ENCODE measurements around the gene SLC28A1. TPM values are rescaled to one million over a fixed set of nuclear protein-coding genes. Genes with fewer than 3 reads are reported as not detected.

The SLC28A1 gene
- total RNA-seq, 1 experiment from 2014 or later: not detected

DNA sequence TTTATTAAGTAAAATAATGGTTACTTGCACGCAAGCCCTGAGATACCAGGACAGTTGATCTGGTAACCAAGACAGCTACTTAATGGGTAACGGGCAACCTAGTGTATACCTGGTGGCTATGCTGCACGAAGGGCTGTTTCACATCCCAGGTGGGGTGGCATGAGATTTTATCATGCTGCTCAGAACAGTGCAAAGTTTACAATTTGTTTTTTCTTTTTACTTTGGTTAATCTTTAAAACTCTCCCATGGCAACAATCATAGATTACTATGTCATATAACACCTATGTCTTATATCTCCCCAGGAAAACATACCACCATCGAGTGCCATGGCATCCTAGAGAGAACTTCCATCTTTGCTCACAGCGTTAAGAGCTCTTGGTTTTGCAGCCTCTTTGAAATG is 32.2 kb upstream of the SLC28A1 start:
- ChIA-PET POLR2A (no interaction called here), RAD21 (ENCODE audit: low non-redundant PET in 1 of 2, low total read pairs in 2 of 2, uncharacterized antibody in 2 of 2, unreplicated experiment in 2 of 2) (no interaction called here), CTCF (interaction anchor here (2.2 kb wide), 1 partner anchor 26 kb away, joined by 7 read pairs; no protein-coding TSS in a partner anchor)
- Histone ChIP-seq H3K36me3 (ENCODE audit: control insufficient read depth in 1 of 2, insufficient read depth in 2 of 2, low read length in 2 of 2) (no peaks in the 10 kb centered on the region), H3K9me2 (ENCODE audit: insufficient read depth) (no peaks in the 10 kb centered on the region), H3K79me2 (ENCODE audit: insufficient read depth, low read length) (no peaks in the 10 kb centered on the region), H3K4me3 (replicated peaks in 1 of 2; ENCODE audit: low read depth in 1 of 2, low read length in 2 of 2) (no peak overlapping the region), H3K27ac (ENCODE audit: low read depth, low read length) (no peak overlapping the region), H2AFZ (ENCODE audit: low read depth, low read length, poor library complexity, severe bottlenecking) (no peak overlapping the region), H3K4me1 (ENCODE audit: control insufficient read depth in 1 of 2, insufficient read depth in 2 of 2, low read length in 2 of 2) (peaks cover 4 to 7% of the 10 kb centered on the region in 2 experiments; a peak in 2 of 4 replicates), H3K4me2 (ENCODE audit: low read length) (no peak overlapping the region), H3K9me3 (ENCODE audit: control insufficient read depth in 1 of 2, insufficient read depth in 1 of 2, low read depth in 1 of 2, low read length in 2 of 2) (peaks cover 0 to 7% of the 10 kb centered on the region in 2 experiments; a peak in 2 of 4 replicates), H4K20me1 (ENCODE audit: insufficient read depth) (no peaks in the 10 kb centered on the region), H3K9ac (ENCODE audit: low read length) (no peak overlapping the region), H3K27me3 (ENCODE audit: insufficient read depth, low read length) (no peaks in the 10 kb centered on the region)
- intact Hi-C loops (cut with micrococcal nuclease): no loop called here
- no TSS peak for BruUV-seq (replicated peaks)
- TF ChIP-seq CBX3 (IDR thresholded peaks at IDR 0.05; ENCODE audit: low read depth) (no peak), ELF1 (IDR thresholded peaks at IDR 0.05; ENCODE audit: borderline replicate concordance, low read depth) (no peak), FOSL1 (IDR thresholded peaks at IDR 0.05; ENCODE audit: low read depth) (no peak), POLR2A (IDR thresholded peaks at IDR 0.05; ENCODE audit: borderline replicate concordance, extremely low read depth, insufficient read depth, insufficient read length) (no peak), ZNF274 (IDR thresholded peaks at IDR 0.05; ENCODE audit: low read depth, low read length) (no peak), RAD21 (IDR thresholded peaks at IDR 0.05; ENCODE audit: low read depth) (no peak), EZH2phosphoT487 (IDR thresholded peaks at IDR 0.05; ENCODE audit: borderline replicate concordance) (no peak), SIN3A (IDR thresholded peaks at IDR 0.05; ENCODE audit: low read depth) (no peak)
- TF ChIP-seq, protein P1, sequence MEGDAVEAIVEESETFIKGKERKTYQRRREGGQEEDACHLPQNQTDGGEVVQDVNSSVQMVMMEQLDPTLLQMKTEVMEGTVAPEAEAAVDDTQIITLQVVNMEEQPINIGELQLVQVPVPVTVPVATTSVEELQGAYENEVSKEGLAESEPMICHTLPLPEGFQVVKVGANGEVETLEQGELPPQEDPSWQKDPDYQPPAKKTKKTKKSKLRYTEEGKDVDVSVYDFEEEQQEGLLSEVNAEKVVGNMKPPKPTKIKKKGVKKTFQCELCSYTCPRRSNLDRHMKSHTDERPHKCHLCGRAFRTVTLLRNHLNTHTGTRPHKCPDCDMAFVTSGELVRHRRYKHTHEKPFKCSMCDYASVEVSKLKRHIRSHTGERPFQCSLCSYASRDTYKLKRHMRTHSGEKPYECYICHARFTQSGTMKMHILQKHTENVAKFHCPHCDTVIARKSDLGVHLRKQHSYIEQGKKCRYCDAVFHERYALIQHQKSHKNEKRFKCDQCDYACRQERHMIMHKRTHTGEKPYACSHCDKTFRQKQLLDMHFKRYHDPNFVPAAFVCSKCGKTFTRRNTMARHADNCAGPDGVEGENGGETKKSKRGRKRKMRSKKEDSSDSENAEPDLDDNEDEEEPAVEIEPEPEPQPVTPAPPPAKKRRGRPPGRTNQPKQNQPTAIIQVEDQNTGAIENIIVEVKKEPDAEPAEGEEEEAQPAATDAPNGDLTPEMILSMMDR (IDR thresholded peaks at IDR 0.05 in 2 of 3, conservative IDR thresholded peaks at IDR 0.05 in 1 of 3; ENCODE audit: borderline replicate concordance in 1 of 3, insufficient read depth in 1 of 3, low read depth in 2 of 3, low read length in 2 of 3): no peak
- DNase-seq (ENCODE audit: low read depth, low spot score) (no peak), ATAC-seq (no peak)

DNA sequence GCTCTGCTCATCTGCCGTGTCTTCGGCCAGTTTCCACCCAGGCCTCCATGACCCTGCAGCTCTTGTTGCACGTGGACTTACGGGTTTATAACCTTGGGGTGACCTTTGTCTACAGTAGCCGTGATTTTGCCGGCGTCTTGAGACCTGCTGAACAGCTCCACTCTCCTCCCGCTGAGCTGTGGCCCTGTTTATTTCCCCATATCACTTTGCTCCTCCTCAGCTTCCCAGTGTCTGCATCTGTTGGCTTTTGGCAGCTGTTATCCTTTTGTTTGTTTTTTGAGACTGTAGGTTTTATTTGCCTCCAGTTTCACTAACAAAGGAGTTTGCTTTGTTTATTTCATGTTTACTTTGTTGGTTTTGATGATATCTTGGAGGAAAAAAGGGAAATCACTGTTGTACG is 29.3 kb upstream of the SLC28A1 start:
- intact Hi-C loops (cut with micrococcal nuclease): no loop called here
- Histone ChIP-seq H3K4me2 (ENCODE audit: low read length) (no peak overlapping the region), H4K20me1 (ENCODE audit: insufficient read depth) (no peaks in the 10 kb centered on the region), H3K9me3 (ENCODE audit: control insufficient read depth in 1 of 2, insufficient read depth in 1 of 2, low read depth in 1 of 2, low read length in 2 of 2) (no peaks in the 10 kb centered on the region), H2AFZ (ENCODE audit: low read depth, low read length, poor library complexity, severe bottlenecking) (no peak overlapping the region), H3K36me3 (ENCODE audit: control insufficient read depth in 1 of 2, insufficient read depth in 2 of 2, low read length in 2 of 2) (no peaks in the 10 kb centered on the region), H3K79me2 (ENCODE audit: insufficient read depth, low read length) (no peaks in the 10 kb centered on the region), H3K9me2 (ENCODE audit: insufficient read depth) (no peaks in the 10 kb centered on the region), H3K27ac (ENCODE audit: low read depth, low read length) (no peak overlapping the region), H3K27me3 (ENCODE audit: insufficient read depth, low read length) (no peaks in the 10 kb centered on the region), H3K9ac (ENCODE audit: low read length) (no peak overlapping the region), H3K4me3 (replicated peaks in 1 of 2; ENCODE audit: low read depth in 1 of 2, low read length in 2 of 2) (no peak overlapping the region), H3K4me1 (ENCODE audit: control insufficient read depth in 1 of 2, insufficient read depth in 2 of 2, low read length in 2 of 2) (peaks cover 25 to 33% of the 10 kb centered on the region in 2 experiments)
- DNase-seq (ENCODE audit: low read depth, low spot score) (no peak), ATAC-seq (no peak)
- POLR2A ChIA-PET: no interaction called here
- CTCF ChIA-PET: no interaction called here
- RAD21 ChIA-PET (ENCODE audit: low non-redundant PET in 1 of 2, low total read pairs in 2 of 2, uncharacterized antibody in 2 of 2, unreplicated experiment in 2 of 2): no interaction called here
- no TSS peak for BruUV-seq (replicated peaks)
- no peak for TF ChIP-seq EGR1 (IDR thresholded peaks at IDR 0.05; ENCODE audit: low read depth)
- TF ChIP-seq, protein P2, sequence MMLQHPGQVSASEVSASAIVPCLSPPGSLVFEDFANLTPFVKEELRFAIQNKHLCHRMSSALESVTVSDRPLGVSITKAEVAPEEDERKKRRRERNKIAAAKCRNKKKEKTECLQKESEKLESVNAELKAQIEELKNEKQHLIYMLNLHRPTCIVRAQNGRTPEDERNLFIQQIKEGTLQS (IDR thresholded peaks at IDR 0.05): no peak
- TF ChIP-seq ZFX (IDR thresholded peaks at IDR 0.05): no peak
- TF ChIP-seq, protein P3, sequence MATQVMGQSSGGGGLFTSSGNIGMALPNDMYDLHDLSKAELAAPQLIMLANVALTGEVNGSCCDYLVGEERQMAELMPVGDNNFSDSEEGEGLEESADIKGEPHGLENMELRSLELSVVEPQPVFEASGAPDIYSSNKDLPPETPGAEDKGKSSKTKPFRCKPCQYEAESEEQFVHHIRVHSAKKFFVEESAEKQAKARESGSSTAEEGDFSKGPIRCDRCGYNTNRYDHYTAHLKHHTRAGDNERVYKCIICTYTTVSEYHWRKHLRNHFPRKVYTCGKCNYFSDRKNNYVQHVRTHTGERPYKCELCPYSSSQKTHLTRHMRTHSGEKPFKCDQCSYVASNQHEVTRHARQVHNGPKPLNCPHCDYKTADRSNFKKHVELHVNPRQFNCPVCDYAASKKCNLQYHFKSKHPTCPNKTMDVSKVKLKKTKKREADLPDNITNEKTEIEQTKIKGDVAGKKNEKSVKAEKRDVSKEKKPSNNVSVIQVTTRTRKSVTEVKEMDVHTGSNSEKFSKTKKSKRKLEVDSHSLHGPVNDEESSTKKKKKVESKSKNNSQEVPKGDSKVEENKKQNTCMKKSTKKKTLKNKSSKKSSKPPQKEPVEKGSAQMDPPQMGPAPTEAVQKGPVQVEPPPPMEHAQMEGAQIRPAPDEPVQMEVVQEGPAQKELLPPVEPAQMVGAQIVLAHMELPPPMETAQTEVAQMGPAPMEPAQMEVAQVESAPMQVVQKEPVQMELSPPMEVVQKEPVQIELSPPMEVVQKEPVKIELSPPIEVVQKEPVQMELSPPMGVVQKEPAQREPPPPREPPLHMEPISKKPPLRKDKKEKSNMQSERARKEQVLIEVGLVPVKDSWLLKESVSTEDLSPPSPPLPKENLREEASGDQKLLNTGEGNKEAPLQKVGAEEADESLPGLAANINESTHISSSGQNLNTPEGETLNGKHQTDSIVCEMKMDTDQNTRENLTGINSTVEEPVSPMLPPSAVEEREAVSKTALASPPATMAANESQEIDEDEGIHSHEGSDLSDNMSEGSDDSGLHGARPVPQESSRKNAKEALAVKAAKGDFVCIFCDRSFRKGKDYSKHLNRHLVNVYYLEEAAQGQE (IDR thresholded peaks at IDR 0.05; ENCODE audit: low read depth): no peak
- no peak for TF ChIP-seq YY1 (IDR thresholded peaks at IDR 0.05; ENCODE audit: extremely low read depth, insufficient replicate concordance, low read depth, low read length)
- TF ChIP-seq EZH2phosphoT487 (IDR thresholded peaks at IDR 0.05; ENCODE audit: borderline replicate concordance): no peak
- TF ChIP-seq CEBPB (IDR thresholded peaks at IDR 0.05; ENCODE audit: low read depth): no peak
- no peak for TF ChIP-seq EZH2 (IDR thresholded peaks at IDR 0.05)
- no peak for TF ChIP-seq SRF (IDR thresholded peaks at IDR 0.05; ENCODE audit: low read depth)
